Sigmoid colon (tissue), 7 donors: Measurements from ENCODE around the gene ARHGEF11. TPM values are rescaled to one million over a fixed set of nuclear protein-coding genes. Genes with fewer than 3 reads are reported as not detected.

Source experiments
- DNase-seq: peaks from one replicate; pipeline ENCODE4 v3.0.0-alpha.2; 2019
- H3K27ac ChIP-seq, 4 donors: fragments of 200-600 bp; sonication (generic); one replicate each; pipeline ENCODE4 v1.5.1; 2016 to 2019; ENCODE audit warnings: mild to moderate bottlenecking in 1 of 4
- H3K27me3 ChIP-seq, 3 donors: fragments of 200-600 bp; sonication (generic); one replicate each; pipeline ENCODE4 v1.5.1; 2019; ENCODE audit warnings: mild to moderate bottlenecking in 1 of 3
- H3K36me3 ChIP-seq, 4 donors: fragments of 200-600 bp; sonication (generic); one replicate each; pipeline ENCODE4 v1.5.1; 2016 to 2019
- H3K4me1 ChIP-seq, 4 donors: fragments of 200-600 bp; sonication (generic); one replicate each; pipeline ENCODE4 v1.5.1; 2017 to 2019
- H3K4me3 ChIP-seq, 4 donors: fragments of 200-600 bp; sonication (generic); one replicate each; pipeline ENCODE4 v1.5.1; 2017 to 2019; ENCODE audit warnings: mild to moderate bottlenecking in 2 of 4, moderate library complexity in 1 of 4
- H3K9me3 ChIP-seq, 4 donors: fragments of 200-600 bp in 3 of 4; sonication (generic) in 3 of 4; one replicate each; pipeline versions ENCODE4 v1.5.1 to v1.6.1; 2013 to 2019
- EP300 ChIP-seq, 4 donors: sonication (generic); formaldehyde crosslinking; IDR thresholded peaks; one replicate each; pipeline ENCODE4 v1.6.1; 2017; ENCODE audit warnings: antibody characterized with exemption in 4 of 4
- POLR2A ChIP-seq, 2 donors: fragments of 450-650 bp; IDR thresholded peaks; one replicate each; pipeline ENCODE4 v1.6.1; 2016; ENCODE audit warnings: antibody characterized with exemption in 2 of 2, mild to moderate bottlenecking in 2 of 2, moderate library complexity in 2 of 2
- POLR2AphosphoS5 ChIP-seq, 4 donors: sonication (generic); formaldehyde crosslinking; IDR thresholded peaks; one replicate each; pipeline ENCODE4 v1.6.1; 2017; ENCODE audit warnings: antibody characterized with exemption in 4 of 4
- WGBS, 2 donors: extraction: QIAGEN DNeasy Blood & Tissue Kit; methylation state at CpG; one replicate each; pipeline ENCODE4 v1.1.7; 2013; 5-methylcytosine and 5-hydroxymethylcytosine counted together
- intact Hi-C: fragments of 100-400 bp; cut with DNase I; formaldehyde crosslinking; loops from one replicate; pipeline ENCODE4 v1.15.1; 2023
- polyA plus RNA-seq, 3 donors: library from polyadenylated mRNA; stranded (reverse); fragments of 200-250 nt; gene quantifications; one replicate each; pipeline ENCODE4 v1.2.3, GENCODE V29; 2013
- total RNA-seq, 4 donors: library from RNA; depleted of rRNA; stranded (reverse); fragments of >200 nt; gene quantifications; one replicate each; pipeline ENCODE4 v1.1.0, GENCODE V29; 2016
- TF ChIP-seq, protein P1 (sequence below), 4 experiments: fragments of 450-650 bp in 3 of 4; fragments of 200-600 bp in 1 of 4; IDR thresholded peaks; one replicate each; pipeline ENCODE4 v1.5.1; 2016 to 2019; ENCODE audit warnings: antibody characterized with exemption in 4 of 4, mild to moderate bottlenecking in 3 of 4, moderate library complexity in 2 of 4
- donor health status: healthy with polysubstance abuse.
- donor health status: Bipolar disorder and iron deficiency.
- donor health status: healthy.

The ARHGEF11 gene
- total and polyA plus RNA-seq, 7 donors, result 14.8 to 46.8 (median 27.5) TPM

DNA sequence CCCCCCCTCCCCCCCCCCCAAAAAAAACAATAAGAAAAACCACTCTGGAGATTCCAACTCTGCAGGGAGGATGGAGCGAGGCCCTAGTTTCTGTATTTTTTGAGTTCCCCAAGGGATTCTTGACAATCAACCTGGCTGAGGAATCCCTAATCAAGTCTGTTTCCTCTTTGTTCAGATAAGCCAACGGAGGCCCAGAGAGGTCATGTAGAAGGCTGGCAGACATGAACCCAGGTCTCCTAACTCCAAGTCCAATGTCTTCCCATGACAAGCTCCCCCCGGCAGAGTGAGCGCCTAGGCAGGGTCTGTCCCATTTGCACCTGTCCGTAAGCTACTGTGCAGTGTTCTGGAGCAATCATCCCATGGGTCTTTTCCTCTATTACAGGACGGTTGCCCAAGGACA is 85.6 kb downstream of the ARHGEF11 start:
- 90 to 95% methylated on average over 6 of the region's 6 CpGs for whole genome bisulfite sequencing, 2 donors
- DNase-seq, result no peak
- peaks cover 38 to 98% (median 58%) of the 10 kb centered on the region in 4 donors for H3K36me3 ChIP-seq

DNA sequence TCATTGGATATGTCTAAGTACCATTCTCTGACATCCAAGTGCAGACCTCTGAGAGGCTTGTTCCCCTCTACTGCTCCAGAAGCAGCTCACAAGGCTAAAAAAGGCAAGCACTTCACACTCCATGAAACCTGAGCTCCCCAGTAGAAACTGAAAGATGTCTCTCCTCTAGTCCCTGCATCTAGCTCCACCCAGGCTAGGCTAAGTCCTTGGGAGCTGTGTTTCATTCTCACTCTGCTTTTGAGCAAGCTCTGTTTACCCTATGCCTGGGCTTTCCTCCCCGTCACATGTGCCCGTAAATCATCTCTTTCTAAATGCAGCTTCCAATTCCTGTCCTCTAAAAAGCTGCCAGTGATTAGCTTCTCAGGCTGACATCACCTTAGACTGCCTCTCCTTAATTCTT is 86.1 kb downstream of the ARHGEF11 start:
- no peaks in the 10 kb centered on the region for H3K4me1 ChIP-seq
- TF ChIP-seq, protein P1, sequence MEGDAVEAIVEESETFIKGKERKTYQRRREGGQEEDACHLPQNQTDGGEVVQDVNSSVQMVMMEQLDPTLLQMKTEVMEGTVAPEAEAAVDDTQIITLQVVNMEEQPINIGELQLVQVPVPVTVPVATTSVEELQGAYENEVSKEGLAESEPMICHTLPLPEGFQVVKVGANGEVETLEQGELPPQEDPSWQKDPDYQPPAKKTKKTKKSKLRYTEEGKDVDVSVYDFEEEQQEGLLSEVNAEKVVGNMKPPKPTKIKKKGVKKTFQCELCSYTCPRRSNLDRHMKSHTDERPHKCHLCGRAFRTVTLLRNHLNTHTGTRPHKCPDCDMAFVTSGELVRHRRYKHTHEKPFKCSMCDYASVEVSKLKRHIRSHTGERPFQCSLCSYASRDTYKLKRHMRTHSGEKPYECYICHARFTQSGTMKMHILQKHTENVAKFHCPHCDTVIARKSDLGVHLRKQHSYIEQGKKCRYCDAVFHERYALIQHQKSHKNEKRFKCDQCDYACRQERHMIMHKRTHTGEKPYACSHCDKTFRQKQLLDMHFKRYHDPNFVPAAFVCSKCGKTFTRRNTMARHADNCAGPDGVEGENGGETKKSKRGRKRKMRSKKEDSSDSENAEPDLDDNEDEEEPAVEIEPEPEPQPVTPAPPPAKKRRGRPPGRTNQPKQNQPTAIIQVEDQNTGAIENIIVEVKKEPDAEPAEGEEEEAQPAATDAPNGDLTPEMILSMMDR (IDR thresholded peaks at IDR 0.05), result no peak
- TF ChIP-seq POLR2A (IDR thresholded peaks at IDR 0.05) (no peak), EP300 (IDR thresholded peaks at IDR 0.05) (no peak), POLR2AphosphoS5 (IDR thresholded peaks at IDR 0.05) (no peak)
- intact Hi-C loops, result no loop called here
- no peak overlapping the region for H3K27ac ChIP-seq
- no peaks in the 10 kb centered on the region for H3K9me3 ChIP-seq
- H3K27me3 ChIP-seq, result no peaks in the 10 kb centered on the region
- no peak overlapping the region for H3K4me3 ChIP-seq
- peaks cover 38 to 99% (median 61%) of the 10 kb centered on the region in 4 donors for H3K36me3 ChIP-seq
- WGBS, 2 donors, result 75 to 87% methylated on average over 2 of the region's 2 CpGs
- no peak for DNase-seq

More for the DNA sequence above, 85.6 kb downstream of the ARHGEF11 start:
- intact Hi-C loops, result loop anchor here (5.0 kb wide), 1 partner anchor 112 kb away; no protein-coding TSS in a partner anchor
- no peak overlapping the region for H3K4me3 ChIP-seq
- H3K9me3 ChIP-seq, result no peaks in the 10 kb centered on the region
- TF ChIP-seq POLR2A (IDR thresholded peaks at IDR 0.05) (no peak), POLR2AphosphoS5 (IDR thresholded peaks at IDR 0.05) (no peak), EP300 (IDR thresholded peaks at IDR 0.05) (no peak)
- TF ChIP-seq, protein P1 (IDR thresholded peaks at IDR 0.05), result no peak
- H3K27ac ChIP-seq, result no peak overlapping the region
- no peaks in the 10 kb centered on the region for H3K27me3 ChIP-seq
- no peaks in the 10 kb centered on the region for H3K4me1 ChIP-seq

DNA sequence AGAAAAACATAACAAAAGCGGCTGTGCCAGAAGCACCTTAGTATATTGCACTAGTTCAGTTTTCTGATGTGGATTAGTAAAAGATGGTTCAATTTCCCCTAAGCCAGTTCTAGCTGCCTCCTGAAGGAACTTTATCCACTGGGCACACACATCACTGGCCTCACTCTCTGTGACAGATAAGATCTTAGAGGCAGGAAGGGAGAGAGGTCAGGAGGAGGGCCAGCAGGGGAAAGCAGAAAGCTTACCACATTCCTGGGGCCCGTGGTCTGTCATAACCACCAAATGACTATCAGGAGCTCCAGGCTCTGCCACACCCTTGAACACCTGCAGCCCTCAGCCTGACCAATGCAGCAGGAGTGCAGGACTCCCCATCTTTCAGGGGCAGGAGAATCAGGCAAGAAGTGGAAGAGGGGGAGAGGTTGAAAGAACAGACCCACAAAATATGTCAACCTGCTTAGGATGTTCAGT is 87.3 kb downstream of the ARHGEF11 start:
- 59 to 60% methylated on average over 2 of the region's 2 CpGs for WGBS, 2 donors
- H3K9me3 ChIP-seq, result no peaks in the 10 kb centered on the region
- no peaks in the 10 kb centered on the region for H3K27me3 ChIP-seq
- no peak for DNase-seq
- no peak overlapping the region for H3K4me3 ChIP-seq
- no peaks in the 10 kb centered on the region for H3K4me1 ChIP-seq
- H3K36me3 ChIP-seq, result peaks cover 38 to 96% (median 61%) of the 10 kb centered on the region in 4 donors
- intact Hi-C loops, result no loop called here
- TF ChIP-seq, protein P1 (IDR thresholded peaks at IDR 0.05), result no peak
- no peak for TF ChIP-seq EP300 (IDR thresholded peaks at IDR 0.05)
- no peak for TF ChIP-seq POLR2A (IDR thresholded peaks at IDR 0.05)
- no peak for TF ChIP-seq POLR2AphosphoS5 (IDR thresholded peaks at IDR 0.05)
- H3K27ac ChIP-seq, result no peak overlapping the region

DNA sequence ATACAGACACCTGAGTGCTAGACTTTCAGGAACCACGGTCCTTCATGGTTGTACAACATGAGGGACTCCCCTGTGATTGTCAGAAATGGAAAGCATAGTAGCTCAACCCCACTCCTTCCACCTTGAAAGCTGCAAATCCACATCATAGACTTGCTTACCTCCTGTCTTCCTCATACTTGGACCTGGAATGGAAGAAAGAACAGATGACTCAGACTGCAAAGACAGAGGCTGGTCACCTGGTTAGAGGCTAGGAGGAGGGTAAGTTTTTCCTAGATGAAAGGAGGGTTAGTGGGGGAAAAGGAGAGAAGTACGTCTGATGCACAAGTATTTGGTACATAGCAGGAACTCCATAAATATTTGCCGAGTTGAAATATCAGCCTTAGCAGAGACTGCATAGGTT is 87.9 kb downstream of the ARHGEF11 start:
- H3K27me3 ChIP-seq, result no peaks in the 10 kb centered on the region
- 86 to 91% methylated on average over 3 of the region's 3 CpGs for WGBS, 2 donors

DNA sequence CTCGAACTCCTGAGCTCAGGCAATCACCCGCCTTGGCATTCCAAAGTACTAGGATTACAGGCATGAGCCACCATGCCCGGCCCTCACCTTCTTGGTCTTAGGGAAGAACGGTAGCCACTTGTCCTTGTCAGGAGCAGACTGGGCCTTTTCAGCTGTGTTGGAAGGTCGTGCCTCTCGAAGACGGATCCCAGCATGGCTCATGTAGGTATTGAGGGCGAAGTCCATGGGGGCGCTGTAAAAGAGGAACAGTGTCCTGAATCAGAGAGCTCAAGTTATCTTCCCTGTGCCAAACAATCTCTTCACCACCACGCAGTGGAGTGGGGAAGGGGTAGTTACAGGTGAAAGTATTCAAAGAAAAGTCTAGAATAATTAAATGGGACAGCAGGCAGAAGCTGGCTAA is 89.2 kb downstream of the ARHGEF11 start:
- no peaks in the 10 kb centered on the region for H3K27me3 ChIP-seq

More for the DNA sequence above, 87.9 kb downstream of the ARHGEF11 start:
- Histone ChIP-seq H3K4me1 (no peaks in the 10 kb centered on the region), H3K36me3 (peaks cover 34 to 96% (median 64%) of the 10 kb centered on the region in 4 donors), H3K27ac (no peak overlapping the region), H3K9me3 (no peaks in the 10 kb centered on the region), H3K4me3 (no peak overlapping the region)
- TF ChIP-seq EP300 (IDR thresholded peaks at IDR 0.05), result no peak
- DNase-seq, result no peak
- intact Hi-C loops, result no loop called here

More for the DNA sequence above, 89.2 kb downstream of the ARHGEF11 start:
- TF ChIP-seq, protein P1 (IDR thresholded peaks at IDR 0.05), result no peak
- TF ChIP-seq EP300 (IDR thresholded peaks at IDR 0.05) (no peak), POLR2A (IDR thresholded peaks at IDR 0.05) (no peak), POLR2AphosphoS5 (IDR thresholded peaks at IDR 0.05) (no peak)
- 87 to 90% methylated on average over 10 of the region's 10 CpGs for WGBS, 2 donors
- H3K4me3 ChIP-seq, result no peak overlapping the region
- intact Hi-C loops, result no loop called here
- H3K36me3 ChIP-seq, result peaks cover 29 to 96% (median 60%) of the 10 kb centered on the region in 4 donors
- DNase-seq, result no peak
- no peaks in the 10 kb centered on the region for H3K4me1 ChIP-seq
- no peak overlapping the region for H3K27ac ChIP-seq
- H3K9me3 ChIP-seq, result no peaks in the 10 kb centered on the region
